Measurements from ENCODE around the gene SRR. TPM values are rescaled to one million over a fixed set of nuclear protein-coding genes. Genes with fewer than 3 reads are reported as not detected.
A peak's percentile ranks its signal among the peaks of the same experiment; 100 is the strongest.

The SRR gene
- total and polyA plus RNA-seq, 10 of the 15 experiments (the other 5 are each of a cell fraction or from before 2014, with no cell fraction given): 11.7 to 33.9 (median 20.2) TPM

DNA sequence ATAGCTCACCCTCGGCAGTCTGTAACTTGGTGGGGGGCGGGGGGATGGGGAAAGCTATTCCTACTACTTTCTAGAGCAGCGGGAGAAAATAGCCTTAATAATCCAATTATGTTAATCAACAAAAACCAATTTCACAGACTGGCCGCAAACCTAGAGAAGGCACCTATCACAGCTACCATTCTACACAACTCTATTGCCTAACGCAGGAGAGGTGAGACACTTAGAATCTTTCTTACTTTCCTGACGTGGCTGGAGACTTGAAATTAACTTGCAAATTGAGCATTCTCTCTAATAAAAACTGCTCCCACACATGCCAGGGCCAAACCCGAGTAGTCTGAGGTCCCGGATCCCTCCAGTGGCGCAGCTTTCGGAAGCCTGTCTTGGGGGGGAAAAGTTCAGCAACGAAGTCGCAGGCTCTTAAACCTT, 959 bp upstream of the SRR start:
- FAIRE-seq (no peak), DNase-seq (ENCODE audit: low read depth, low spot score) (no peak), ATAC-seq (peak; percentile 16)
- peak overlapping the region; percentile 85 for H3K4me2 ChIP-seq (ENCODE audit: control insufficient read depth, insufficient read depth)
- in situ Hi-C loops (cut with MboI) (no loop called here), intact Hi-C loops (cut with micrococcal nuclease; ENCODE audit: unreplicated experiment) (no loop called here)
- H3K36me3 ChIP-seq (ENCODE audit: control insufficient read depth in 2 of 2, insufficient read depth in 2 of 2, low read length in 1 of 2): peaks cover 1 to 9% of the 10 kb centered on the region in 2 experiments
- H3K9me3 ChIP-seq (replicated peaks; ENCODE audit: control insufficient read depth, insufficient read depth, low read length): no peaks in the 10 kb centered on the region; the same call in 2 of the 3 replicates
- peak overlapping the region; percentile 96 for H3K9ac ChIP-seq (ENCODE audit: control insufficient read depth, insufficient read depth, low read length)
- H2AFZ ChIP-seq (ENCODE audit: control insufficient read depth, low read depth, low read length): peak overlapping the region; percentile 88
- peak overlapping the region; percentile 96 for H3K4me3 ChIP-seq
- ChIA-PET CTCF (interaction anchor here (0.7 to 1.4 kb wide), 7 partner anchors 33 to 634 kb away, joined by 3 read pairs; partner anchors contain the start of gene TSR1), POLR2A (interaction anchor here (0.5 to 2.6 kb wide), 7 partner anchors 32 to 360 kb away, joined by 3 to 12 read pairs (median 4); partner anchors contain the start of genes SGSM2 and TSR1), SMC1A (ENCODE audit: uncharacterized antibody, unreplicated experiment) (interaction anchor here (0.9 to 2.0 kb wide), 6 partner anchors 17 to 113 kb away, joined by 3 to 6 read pairs (median 4); partner anchors contain the start of gene TSR1), RAD21 (ENCODE audit: unreplicated experiment) (interaction anchor here (0.6 to 2.2 kb wide), 6 partner anchors 13 to 212 kb away, joined by 3 to 11 read pairs (median 3); partner anchors contain the start of genes SGSM2 and TSR1)
- H3K27ac ChIP-seq (ENCODE audit: control insufficient read depth, insufficient read depth): peak overlapping the region; percentile 89
- H3K4me1 ChIP-seq (ENCODE audit: control insufficient read depth, insufficient read depth, low read length): no peaks in the 10 kb centered on the region
- no TSS peak for BruUV-seq (replicated peaks)
- TF ChIP-seq CBX3 (IDR thresholded peaks at IDR 0.05; ENCODE audit: borderline replicate concordance, low read depth): no peak
- no peak for TF ChIP-seq BHLHE40 (IDR thresholded peaks at IDR 0.05; ENCODE audit: borderline replicate concordance in 1 of 2, low read depth in 2 of 2, low read length in 1 of 2)
- TF ChIP-seq KDM1A (IDR thresholded peaks at IDR 0.05; ENCODE audit: borderline replicate concordance): no peak
- TF ChIP-seq GABPA (IDR thresholded peaks at IDR 0.05; ENCODE audit: low read depth): no peak
- no peak for TF ChIP-seq HDAC2 (IDR thresholded peaks at IDR 0.05)
- no peak for TF ChIP-seq ATF7 (IDR thresholded peaks at IDR 0.05; ENCODE audit: low read depth)
- TF ChIP-seq IKZF1 (conservative IDR thresholded peaks at IDR 0.05): no peak
- TF ChIP-seq POLR2AphosphoS2 (IDR thresholded peaks at IDR 0.05; ENCODE audit: low read depth, low read length): no peak
- TF ChIP-seq ZZZ3 (IDR thresholded peaks at IDR 0.05; ENCODE audit: control insufficient read depth, insufficient read length, low read depth): no peak
- no peak for TF ChIP-seq BCLAF1 (IDR thresholded peaks at IDR 0.05)
- no peak for TF ChIP-seq IRF5 (IDR thresholded peaks at IDR 0.05; ENCODE audit: borderline replicate concordance)
- no peak for TF ChIP-seq SMAD1 (IDR thresholded peaks at IDR 0.05; ENCODE audit: low read depth, partially characterized antibody)
- TF ChIP-seq BRCA1 (IDR thresholded peaks at IDR 0.05; ENCODE audit: low read depth, low read length): no peak
- TF ChIP-seq SIX5 (IDR thresholded peaks at IDR 0.05; ENCODE audit: low read depth, low read length, severe bottlenecking): no peak
- no peak for TF ChIP-seq TCF3 (IDR thresholded peaks at IDR 0.05; ENCODE audit: borderline replicate concordance, insufficient read depth, low read depth, low read length)
- no peak for TF ChIP-seq ZNF274 (IDR thresholded peaks at IDR 0.05; ENCODE audit: insufficient read depth, insufficient read length)
- TF ChIP-seq CREM (IDR thresholded peaks at IDR 0.05; ENCODE audit: low read depth): no peak
- no peak for TF ChIP-seq JUND (IDR thresholded peaks at IDR 0.05; ENCODE audit: low read depth, low read length)
- H3K27me3 ChIP-seq (replicated peaks in 1 of 2; ENCODE audit: control insufficient read depth in 2 of 2, insufficient read depth in 2 of 2, low read length in 1 of 2): no peaks in the 10 kb centered on the region
- WGBS (ENCODE audit: insufficient coverage, insufficient replicate concordance, low lambda C conversion rate, missing lambda C conversion rate): under 1% methylated on average over 12 of the region's 12 CpGs
- H3K79me2 ChIP-seq (ENCODE audit: control insufficient read depth, insufficient read depth, low read length): peaks cover 38% of the 10 kb centered on the region
- H4K20me1 ChIP-seq (ENCODE audit: control insufficient read depth, insufficient read depth): no peaks in the 10 kb centered on the region
